HuH-7 (cell line): ENCODE data around the gene KCTD13.
"Not testable (repeated sequence)": the region's sequence is repeated elsewhere in the genome, so short reads cannot be mapped to it uniquely, and the experiment has no call there.

ENCODE experiments used
- DNase-seq: peaks from one replicate; pipeline ENCODE4 v3.0.0; 2011; ENCODE audit warnings: low spot score

KCTD13 gene

GRCh38 chr16:29925781-29926710, at the start of gene KCTD13:
Gene KCTD13, minus strand, starts transcription at chr16:29926226. Its CDS starts 193 bp downstream, at chr16:29926033.
- peak; percentile 98 for DNase-seq

GRCh38 chr16:29975134-29975538, 49.1 kb upstream of the KCTD13 start:
- no peak for DNase-seq

GRCh38 chr16:29974291-29975133, 48.5 kb upstream of the KCTD13 start:
- no peak for DNase-seq

- DNase-seq = peak; percentile 99
Observed at GRCh38 chr16:29973384-29974246, 47.6 kb upstream of the KCTD13 start, which contains the start of gene TAOK2. Gene TAOK2, plus strand, starts transcription at chr16:29973868. Its CDS starts 3,905 bp downstream, at chr16:29977773.

GRCh38 chr16:29972992-29973383, 47.0 kb upstream of the KCTD13 start:
- no peak for DNase-seq

GRCh38 chr16:29972500-29972899, 46.5 kb upstream of the KCTD13 start:
- no peak for DNase-seq

GRCh38 chr16:29971304-29971703, 45.3 kb upstream of the KCTD13 start:
- DNase-seq = no peak

- no peak for DNase-seq
Observed at GRCh38 chr16:29968205-29968604, 42.2 kb upstream of the KCTD13 start.

GRCh38 chr16:29963021-29963743, 37.2 kb upstream of the KCTD13 start:
- DNase-seq = no peak

- DNase-seq = no peak
Observed at GRCh38 chr16:29962344-29962994, 36.4 kb upstream of the KCTD13 start.

GRCh38 chr16:29961479-29962343, 35.7 kb upstream of the KCTD13 start, which contains the start of gene TMEM219:
Gene TMEM219, plus strand, starts transcription at chr16:29962079. Its CDS starts 1,065 bp downstream, at chr16:29963144.
- peak; percentile 88 for DNase-seq

GRCh38 chr16:29961127-29961478, 35.1 kb upstream of the KCTD13 start:
- no peak for DNase-seq

GRCh38 chr16:29959821-29960220, 33.8 kb upstream of the KCTD13 start:
- DNase-seq = not testable (repeated sequence)

- DNase-seq = no peak
Observed at GRCh38 chr16:29959293-29959692, 33.3 kb upstream of the KCTD13 start.

GRCh38 chr16:29958756-29959155, 32.7 kb upstream of the KCTD13 start:
- no peak for DNase-seq

GRCh38 chr16:29951625-29952365, 25.8 kb upstream of the KCTD13 start:
- no peak for DNase-seq

GRCh38 chr16:29950806-29951461, 24.9 kb upstream of the KCTD13 start:
- DNase-seq = no peak

GRCh38 chr16:29947897-29948296, 21.9 kb upstream of the KCTD13 start:
- no peak for DNase-seq
